ENCODE data around the gene PML.

GRCh38 chr15:74032606-74033561, 38.4 kb downstream of the PML start:
- TF ChIP-seq CTCF (IDR thresholded peaks at IDR 0.05) = no peak
- TF ChIP-seq POLR2A (IDR thresholded peaks at IDR 0.05) = no peak

Data from ovary (tissue), 3 donors.